Endodermal cell (in vitro differentiated cells): ENCODE results near the gene MAPT. TPM values are rescaled to one million over a fixed set of nuclear protein-coding genes. Genes with fewer than 3 reads are reported as not detected.

Experiments used
- DNase-seq: peaks from one replicate; pipeline ENCODE4 v3.0.0-alpha.2; 2017
- H3K27ac ChIP-seq: 2 replicates; pipeline ENCODE4 v1.5.1; 2013; ENCODE audit warnings: mild to moderate bottlenecking, low read depth, low read length, moderate library complexity
- H3K27me3 ChIP-seq: 2 replicates; pipeline ENCODE4 v1.6.1; 2013; ENCODE audit warnings: mild to moderate bottlenecking, low read length, moderate library complexity; ENCODE audit not compliant: insufficient read depth, control insufficient read depth, poor library complexity, severe bottlenecking
- H3K36me3 ChIP-seq: 2 replicates; pipeline ENCODE4 v1.7.0; 2013; ENCODE audit warnings: mild to moderate bottlenecking, low read length, moderate library complexity; ENCODE audit not compliant: control insufficient read depth, insufficient read depth
- H3K4me1 ChIP-seq: one replicate; pipeline ENCODE4 v1.7.0; 2013; ENCODE audit warnings: low read length; ENCODE audit not compliant: control insufficient read depth, insufficient read depth
- H3K4me3 ChIP-seq: 2 replicates; pipeline ENCODE4 v1.5.1; 2013; ENCODE audit warnings: mild to moderate bottlenecking, low read length, moderate library complexity
- H3K9ac ChIP-seq: 2 replicates; pipeline ENCODE4 v1.6.1; 2013; ENCODE audit warnings: mild to moderate bottlenecking, low read length, moderate library complexity; ENCODE audit not compliant: poor library complexity, severe bottlenecking; ENCODE audit errors: extremely low read depth
- H3K9me3 ChIP-seq: 2 replicates; pipeline ENCODE4 v1.6.1; 2013; ENCODE audit warnings: mild to moderate bottlenecking, low read length, moderate library complexity; ENCODE audit not compliant: control insufficient read depth
- H3K27ac Mint-ChIP-seq: 2 replicates; pipeline ENCODE4 v1.8.0; 2020; ENCODE audit warnings: mixed read lengths
- H3K27me3 Mint-ChIP-seq: 2 replicates; pipeline ENCODE4 v1.8.0; 2021; ENCODE audit warnings: mild to moderate bottlenecking, mixed read lengths; ENCODE audit not compliant: insufficient read depth
- H3K36me3 Mint-ChIP-seq: 2 replicates; pipeline ENCODE4 v1.8.0; 2020; ENCODE audit warnings: low read depth, mixed read lengths
- H3K4me1 Mint-ChIP-seq: 2 replicates; pipeline ENCODE4 v1.8.0; 2020; ENCODE audit warnings: mixed read lengths
- H3K4me3 Mint-ChIP-seq: 2 replicates; pipeline ENCODE4 v1.8.0; 2020; ENCODE audit warnings: mild to moderate bottlenecking, moderate library complexity, mixed read lengths
- H3K9me3 Mint-ChIP-seq: 2 replicates; pipeline ENCODE4 v1.8.0; 2020; ENCODE audit warnings: mild to moderate bottlenecking, mixed read lengths
- CTCF ChIP-seq: fragments of 200-600 bp; sonication (generic); conservative IDR thresholded peaks from 2 replicates; pipeline ENCODE4 v1.5.0; 2021; ENCODE audit warnings: antibody characterized with exemption, mild to moderate bottlenecking
- WGBS, 2 experiments: methylation state at CpG; one replicate each; pipeline versions ENCODE4 v1.1.5 to v1.1.7; 2013; ENCODE audit warnings: missing lambda C conversion rate in 2 of 2, mixed read lengths in 1 of 2; ENCODE audit not compliant: insufficient coverage in 1 of 2, insufficient read length in 1 of 2; 5-methylcytosine and 5-hydroxymethylcytosine counted together
- total RNA-seq, 2 donors: library from RNA; stranded (reverse); fragmentation: NEBNext Ultra II Directional in 1 of 2; extraction: Animal tissue kit (Norgen Biotek cat#: 25700) in 1 of 2; gene quantifications; 2 replicates in 1 of 2; 3 replicates in 1 of 2; pipeline ENCODE4 v1.2.1, GENCODE V29; 2021

MAPT gene
- total RNA-seq, 2 donors from 2014 or later: 0.69 to 0.73 TPM

DNA sequence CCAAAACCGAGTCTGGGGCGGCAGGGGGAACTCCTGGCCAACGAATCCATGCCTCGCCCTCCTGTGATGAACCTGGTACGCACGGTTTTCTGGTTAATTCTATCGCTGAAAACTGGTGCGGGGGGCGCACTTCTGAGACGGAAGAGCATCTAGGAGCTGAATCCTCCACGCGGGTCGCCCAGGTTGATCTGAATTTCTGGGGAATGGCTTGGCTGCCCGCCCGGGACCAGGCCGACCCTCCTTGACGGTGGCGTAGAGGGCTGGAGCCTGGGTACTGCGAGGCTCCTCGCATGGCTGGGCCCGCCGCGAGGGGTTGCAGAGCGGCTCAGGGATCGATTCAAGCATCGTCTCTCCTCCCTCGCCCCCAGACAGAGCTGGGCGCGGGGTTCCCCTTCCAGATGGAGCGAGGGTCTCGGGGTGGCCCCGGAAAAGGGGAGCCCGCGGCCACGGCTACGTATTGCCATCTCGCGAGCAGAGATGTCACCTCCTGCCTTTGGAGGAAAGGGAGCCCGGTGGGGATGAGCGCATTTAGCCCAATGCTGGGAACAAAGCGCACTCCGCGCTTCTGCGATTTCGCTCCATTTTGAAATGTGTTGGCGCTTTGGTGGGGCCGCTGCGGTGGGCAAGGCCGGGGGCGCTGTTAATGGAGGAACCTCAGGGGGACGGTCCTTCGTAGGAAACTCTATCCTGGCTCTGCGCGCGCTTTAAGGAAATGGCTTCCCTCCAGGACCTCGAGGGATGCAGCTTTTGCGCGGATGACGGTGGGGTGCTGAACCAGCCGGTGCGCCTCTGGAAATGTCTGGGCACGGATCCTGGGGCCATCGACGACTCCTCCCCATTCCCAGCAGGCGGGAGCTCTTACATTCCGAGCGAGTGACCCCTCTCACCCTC lies 2.7 kb downstream of the MAPT start:
- peaks cover 6% of the 10 kb centered on the region for H3K4me1 Mint-ChIP-seq
- no peak overlapping the region for H3K27ac Mint-ChIP-seq
- Histone ChIP-seq H3K4me1 (peaks cover 2% of the 10 kb centered on the region), H3K36me3 (no peaks in the 10 kb centered on the region), H3K9ac (no peak overlapping the region), H3K27me3 (peaks cover 92% of the 10 kb centered on the region), H3K27ac (no peak overlapping the region), H3K4me3 (peak overlapping the region; percentile 38), H3K9me3 (no peaks in the 10 kb centered on the region)
- no peaks in the 10 kb centered on the region for H3K9me3 Mint-ChIP-seq
- peaks cover 96% of the 10 kb centered on the region for H3K27me3 Mint-ChIP-seq
- peak overlapping the region; percentile 38 for H3K4me3 Mint-ChIP-seq
- 4% methylated on average over 32 to 67 of the region's 67 CpGs for WGBS, 2 experiments
- DNase-seq: peak; percentile 84
- H3K36me3 Mint-ChIP-seq: no peaks in the 10 kb centered on the region
- TF ChIP-seq CTCF: peak; percentile 30

- WGBS, 2 experiments: 60 to 70% methylated on average over 1 to 2 of the region's 2 CpGs
- Mint-ChIP-seq H3K4me1 (peaks cover 6% of the 10 kb centered on the region), H3K9me3 (no peaks in the 10 kb centered on the region), H3K4me3 (no peak overlapping the region), H3K27me3 (peaks cover 79% of the 10 kb centered on the region), H3K36me3 (no peaks in the 10 kb centered on the region), H3K27ac (no peak overlapping the region)
- DNase-seq: no peak
- Histone ChIP-seq H3K4me1 (peaks cover 2% of the 10 kb centered on the region), H3K9me3 (no peaks in the 10 kb centered on the region), H3K4me3 (no peak overlapping the region), H3K36me3 (no peaks in the 10 kb centered on the region), H3K27me3 (peaks cover 75% of the 10 kb centered on the region), H3K27ac (no peak overlapping the region), H3K9ac (no peak overlapping the region)
- TF ChIP-seq CTCF: no peak
These were observed 5.8 kb downstream of the MAPT start for GRCh38 chr17:45900136-45900535.

DNA sequence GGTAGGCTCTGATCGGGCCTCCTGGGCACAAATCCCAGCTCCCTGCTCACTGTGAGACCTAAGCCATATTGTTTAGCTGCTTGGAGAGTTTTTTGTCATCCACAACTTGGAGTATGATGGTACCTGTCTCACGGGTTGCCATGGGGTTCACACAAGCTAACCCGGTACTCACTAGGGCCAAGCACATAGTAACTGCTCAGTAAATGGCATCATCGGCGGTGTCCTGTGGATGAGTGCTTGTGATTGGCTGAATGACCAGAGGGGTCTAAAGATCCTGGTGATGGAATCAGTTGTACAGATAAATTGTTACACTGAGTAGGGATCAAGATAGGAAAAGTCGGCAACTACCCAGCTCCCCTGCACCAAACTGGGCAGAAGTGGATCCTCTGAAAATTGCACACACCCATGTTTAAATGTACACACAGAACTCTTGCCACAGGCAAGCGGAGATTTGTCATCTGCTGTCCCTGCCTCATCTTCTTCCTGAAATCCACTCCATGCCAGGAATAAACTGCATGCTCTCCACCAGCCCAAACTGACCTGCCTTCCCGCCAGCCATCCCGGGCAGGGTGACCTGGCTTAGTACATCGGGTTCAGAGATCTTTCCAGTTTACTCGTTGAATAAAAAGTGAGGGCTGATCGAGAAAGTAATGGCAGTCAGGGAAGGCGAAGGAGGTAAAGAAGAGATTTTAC lies 6.5 kb downstream of the MAPT start:
- peaks cover 73% of the 10 kb centered on the region for H3K27me3 ChIP-seq

More for the DNA sequence above, 6.5 kb downstream of the MAPT start:
- DNase-seq: no peak
- Mint-ChIP-seq H3K9me3 (no peaks in the 10 kb centered on the region), H3K27ac (no peak overlapping the region), H3K27me3 (peaks cover 76% of the 10 kb centered on the region), H3K36me3 (no peaks in the 10 kb centered on the region), H3K4me1 (peaks cover 5% of the 10 kb centered on the region), H3K4me3 (no peak overlapping the region)
- Histone ChIP-seq H3K9me3 (no peaks in the 10 kb centered on the region), H3K4me3 (no peak overlapping the region), H3K27ac (no peak overlapping the region), H3K4me1 (no peaks in the 10 kb centered on the region), H3K9ac (no peak overlapping the region), H3K36me3 (no peaks in the 10 kb centered on the region)
- WGBS, 2 experiments: 87 to 90% methylated on average over 12 to 13 of the region's 13 CpGs
- TF ChIP-seq CTCF: no peak
